ENCODE measurements around the gene L3MBTL4.

- no peak for TF ChIP-seq POLR2A (IDR thresholded peaks at IDR 0.05; ENCODE audit: low read depth, low read length)
- no peak for TF ChIP-seq TAF1 (IDR thresholded peaks at IDR 0.05; ENCODE audit: low read depth, low read length)
- TF ChIP-seq POLR2AphosphoS5 (IDR thresholded peaks at IDR 0.05; ENCODE audit: low read depth, low read length): no peak
- TF ChIP-seq SPI1 (IDR thresholded peaks at IDR 0.05; ENCODE audit: low read depth, low read length): no peak
Observed at GRCh38 chr18:6254456-6254855, 160.3 kb downstream of the L3MBTL4 start.

Data from GM12891 (cell line).